Chondrocyte (in vitro differentiated cells): ENCODE measurements around the gene OSBPL2. TPM values are rescaled to one million over a fixed set of nuclear protein-coding genes. Genes with fewer than 3 reads are reported as not detected.

ENCODE experiments used
- DNase-seq: peaks from one replicate; pipeline ENCODE4 v3.0.0; 2021; ENCODE audit warnings: mixed read lengths, low spot score
- H3K27ac Mint-ChIP-seq: one replicate; pipeline ENCODE4 v1.8.0; 2021; ENCODE audit warnings: mild to moderate bottlenecking, moderate library complexity, mixed read lengths; ENCODE audit not compliant: unreplicated experiment
- H3K27me3 Mint-ChIP-seq: 2 replicates; pipeline ENCODE4 v1.8.0; 2021; ENCODE audit warnings: low read depth, mixed read lengths
- H3K36me3 Mint-ChIP-seq: 2 replicates; pipeline ENCODE4 v1.8.0; 2021; ENCODE audit warnings: low read depth, mixed read lengths
- H3K4me1 Mint-ChIP-seq: 2 replicates; pipeline ENCODE4 v1.8.0; 2021; ENCODE audit warnings: low read depth, mild to moderate bottlenecking, mixed read lengths
- H3K4me3 Mint-ChIP-seq: one replicate; pipeline ENCODE4 v1.8.0; 2021; ENCODE audit warnings: mild to moderate bottlenecking, moderate library complexity, mixed read lengths; ENCODE audit not compliant: unreplicated experiment
- H3K9me3 Mint-ChIP-seq: 2 replicates; pipeline ENCODE4 v1.8.0; 2021; ENCODE audit warnings: low read depth, mixed read lengths
- CTCF ChIP-seq: fragments of 200-600 bp; sonication (generic); IDR thresholded peaks from 2 replicates; pipeline ENCODE4 v1.5.0; 2021; ENCODE audit warnings: antibody characterized with exemption, mild to moderate bottlenecking, moderate library complexity
- total RNA-seq: library from RNA; stranded (reverse); gene quantifications from 3 replicates; pipeline ENCODE4 v1.2.1, GENCODE V29; 2021

OSBPL2 gene
- total RNA-seq, 1 donor from 2014 or later = 48.3 TPM

DNA sequence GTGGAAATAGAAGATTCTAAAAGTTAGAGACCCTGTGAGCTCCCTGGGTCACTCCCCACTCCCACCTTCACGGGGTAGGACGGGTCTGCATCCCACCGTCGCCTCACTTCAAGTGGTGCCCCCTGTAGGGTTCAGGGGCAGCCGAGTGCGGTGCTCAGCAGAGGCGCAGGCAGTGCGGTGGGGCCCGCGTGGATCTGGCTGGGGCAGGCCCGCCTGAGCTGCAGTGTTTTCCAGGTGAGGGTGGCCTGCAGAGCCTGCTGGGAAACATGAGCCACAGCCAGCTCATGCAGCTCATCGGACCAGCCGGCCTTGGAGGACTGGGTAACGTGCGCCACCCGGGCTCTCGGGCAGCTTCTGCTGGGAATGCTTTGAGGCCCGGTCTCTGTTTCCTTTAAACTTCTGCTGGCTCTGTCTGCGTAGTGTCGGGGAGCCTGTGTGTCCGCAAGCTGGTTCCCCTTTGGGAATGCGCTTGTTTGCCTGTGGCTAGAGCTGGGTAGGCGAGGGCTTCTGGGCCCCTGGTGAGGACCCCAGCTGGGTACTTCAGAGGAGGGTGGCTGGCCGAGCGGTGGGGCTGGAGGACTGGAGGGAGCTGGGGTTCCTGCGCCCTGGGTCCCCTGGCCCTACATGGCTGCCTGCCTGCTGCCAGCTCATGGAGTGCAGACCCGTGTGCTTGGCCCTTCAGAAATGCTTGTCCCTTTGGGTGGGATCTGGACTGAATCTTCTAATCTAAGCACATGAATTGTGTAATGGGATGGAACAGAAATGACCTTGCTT is 68.3 kb downstream of the OSBPL2 start:
- Mint-ChIP-seq H3K4me1 (peaks cover 31% of the 10 kb centered on the region), H3K27ac (no peak overlapping the region), H3K9me3 (no peaks in the 10 kb centered on the region), H3K4me3 (no peak overlapping the region), H3K27me3 (no peaks in the 10 kb centered on the region), H3K36me3 (peaks cover 12% of the 10 kb centered on the region)
- no peak for TF ChIP-seq CTCF
- no peak for DNase-seq

- TF ChIP-seq CTCF = no peak
- Mint-ChIP-seq H3K27ac (no peak overlapping the region), H3K9me3 (no peaks in the 10 kb centered on the region), H3K36me3 (peaks cover 12% of the 10 kb centered on the region), H3K4me3 (no peak overlapping the region), H3K4me1 (peaks cover 23% of the 10 kb centered on the region), H3K27me3 (no peaks in the 10 kb centered on the region)
- no peak for DNase-seq
Measured at GRCh38 chr20:62307226-62308101, 69.1 kb downstream of the OSBPL2 start.

DNA sequence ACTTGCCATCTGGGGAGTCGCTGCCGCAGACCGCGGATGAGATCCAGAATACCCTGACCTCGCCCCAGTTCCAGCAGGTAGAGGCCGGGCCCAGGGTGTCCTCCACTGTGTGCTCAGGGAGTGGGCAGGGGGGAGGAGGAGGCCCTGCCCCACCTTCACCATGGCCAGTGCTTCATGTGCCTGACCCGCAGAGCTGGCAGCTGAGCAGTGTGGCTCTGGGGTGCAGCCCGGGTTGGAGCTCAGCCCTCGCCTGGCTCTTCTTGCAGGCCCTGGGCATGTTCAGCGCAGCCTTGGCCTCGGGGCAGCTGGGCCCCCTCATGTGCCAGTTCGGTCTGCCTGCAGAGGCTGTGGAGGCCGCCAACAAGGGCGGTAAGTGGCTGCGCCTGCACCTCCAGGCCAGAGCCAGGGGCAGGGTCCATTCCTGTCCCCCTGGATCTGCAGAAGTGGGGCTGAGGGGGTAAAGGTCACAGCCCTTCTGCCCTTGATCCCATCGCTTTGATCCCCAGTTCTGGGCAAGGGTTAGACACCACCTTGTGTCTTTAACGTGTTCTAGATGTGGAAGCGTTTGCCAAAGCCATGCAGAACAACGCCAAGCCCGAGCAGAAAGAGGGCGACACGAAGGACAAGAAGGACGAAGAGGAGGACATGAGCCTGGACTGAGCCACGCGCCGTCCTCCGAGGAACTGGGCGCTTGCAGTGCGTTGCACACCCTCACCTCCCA is 69.9 kb downstream of the OSBPL2 start:
- DNase-seq = no peak
- no peak for TF ChIP-seq CTCF
- no peaks in the 10 kb centered on the region for H3K9me3 Mint-ChIP-seq
- H3K27ac Mint-ChIP-seq = no peak overlapping the region
- peaks cover 12% of the 10 kb centered on the region for H3K36me3 Mint-ChIP-seq
- H3K27me3 Mint-ChIP-seq = no peaks in the 10 kb centered on the region
- peaks cover 23% of the 10 kb centered on the region for H3K4me1 Mint-ChIP-seq
- no peak overlapping the region for H3K4me3 Mint-ChIP-seq

DNA sequence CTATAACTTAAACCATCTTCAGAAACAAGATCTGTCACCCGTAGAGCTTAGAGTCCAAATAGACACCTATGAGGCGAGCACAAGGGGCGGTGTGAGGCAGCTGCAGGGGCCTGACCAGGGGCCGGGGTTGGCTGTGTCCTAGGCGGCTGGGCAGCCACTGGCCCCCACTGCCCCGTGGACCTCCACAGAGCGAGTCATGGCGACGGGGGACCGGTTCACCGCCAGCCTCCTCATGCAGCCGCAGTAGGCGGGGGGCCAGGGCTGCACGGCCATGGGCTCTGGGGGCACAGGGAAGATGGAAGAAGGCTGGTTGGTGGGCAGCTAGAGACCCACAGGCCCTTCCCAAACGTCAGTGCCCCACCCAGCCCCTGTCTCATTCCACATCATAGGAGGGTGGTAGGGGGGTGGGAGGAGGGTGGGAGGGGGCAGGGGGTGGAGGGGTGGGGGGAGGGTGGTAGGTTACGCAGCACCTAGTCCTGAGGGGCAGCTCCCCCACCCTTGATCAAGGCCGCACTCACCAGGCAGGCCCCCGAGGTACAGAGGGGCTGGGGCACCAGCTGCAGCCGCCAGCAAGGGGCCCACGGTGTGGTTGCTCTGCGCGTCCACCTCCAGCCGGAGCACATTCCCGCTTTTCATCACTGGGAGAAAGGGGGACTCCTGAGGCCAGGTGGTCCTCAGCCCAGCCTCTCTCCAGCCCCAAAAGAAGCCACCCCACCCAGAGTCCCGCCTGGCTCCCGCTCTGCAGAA is 71.0 kb downstream of the OSBPL2 start:
- Mint-ChIP-seq H3K4me1 (peaks cover 13% of the 10 kb centered on the region), H3K36me3 (peaks cover 12% of the 10 kb centered on the region), H3K4me3 (no peak overlapping the region), H3K27me3 (no peaks in the 10 kb centered on the region), H3K27ac (no peak overlapping the region), H3K9me3 (no peaks in the 10 kb centered on the region)
- no peak for DNase-seq
- TF ChIP-seq CTCF = no peak
